Right forelimb (tissue), 1 donor: ENCODE measurements around the gene GABPA.
"Not testable (repeated sequence)": the region's sequence is repeated elsewhere in the genome, so short reads cannot be mapped to it uniquely, and the experiment has no call there.

Experiments
- DNase-seq: peaks from one replicate; pipeline ENCODE4 v3.0.0-alpha.2; 2018

GABPA gene

DNA sequence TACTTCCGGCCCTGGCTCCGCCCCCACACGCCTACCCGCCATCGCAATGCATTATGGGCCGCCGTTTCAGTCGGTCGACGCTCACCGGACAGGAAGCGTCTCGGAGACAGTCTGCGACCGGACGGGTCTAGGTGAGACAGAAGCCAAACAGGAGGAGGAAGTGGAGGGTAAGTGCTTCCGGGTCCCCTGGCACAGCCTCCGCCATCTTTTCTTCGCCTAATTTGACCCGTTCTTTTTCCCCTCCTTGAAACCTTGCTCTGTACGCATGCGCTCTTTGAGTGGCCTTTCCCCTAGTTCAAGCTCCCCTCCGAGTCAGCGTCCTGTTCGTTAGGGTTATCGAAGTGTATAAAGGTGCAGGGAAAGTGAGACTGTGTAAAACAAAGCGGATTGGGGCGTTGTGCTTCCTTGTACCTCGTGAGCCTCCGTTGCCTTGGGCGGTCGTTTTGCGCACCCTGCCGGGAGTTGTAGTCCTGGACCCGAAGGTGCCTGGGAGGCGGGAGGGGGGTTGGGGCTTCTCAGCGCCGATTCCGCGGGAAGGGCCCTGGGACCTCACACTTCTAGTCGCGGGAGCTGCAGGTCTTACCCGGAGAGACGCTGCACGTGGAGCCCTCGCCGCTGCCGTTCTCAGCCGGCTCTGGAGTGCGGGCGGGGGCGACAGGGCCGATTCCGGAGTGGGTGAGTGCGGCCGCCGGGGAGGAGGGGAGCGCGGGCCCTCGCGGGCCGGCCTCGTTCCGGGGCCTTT, at the start of gene GABPA, which contains the start of gene ATP5PF:
GABPA (plus strand) TSS at position 69 of the 742 bp plus-strand sequence. CDS start 6,627 bp downstream, outside the sequence.
ATP5PF (minus strand) TSS at position 1 of the 742 bp plus-strand sequence. CDS start 5,110 bp downstream, outside the sequence.
- DNase-seq = peak; percentile 96

- no peak for DNase-seq
Measured at GRCh38 chr21:25687787-25688186, 47.0 kb upstream of the GABPA start.

DNA sequence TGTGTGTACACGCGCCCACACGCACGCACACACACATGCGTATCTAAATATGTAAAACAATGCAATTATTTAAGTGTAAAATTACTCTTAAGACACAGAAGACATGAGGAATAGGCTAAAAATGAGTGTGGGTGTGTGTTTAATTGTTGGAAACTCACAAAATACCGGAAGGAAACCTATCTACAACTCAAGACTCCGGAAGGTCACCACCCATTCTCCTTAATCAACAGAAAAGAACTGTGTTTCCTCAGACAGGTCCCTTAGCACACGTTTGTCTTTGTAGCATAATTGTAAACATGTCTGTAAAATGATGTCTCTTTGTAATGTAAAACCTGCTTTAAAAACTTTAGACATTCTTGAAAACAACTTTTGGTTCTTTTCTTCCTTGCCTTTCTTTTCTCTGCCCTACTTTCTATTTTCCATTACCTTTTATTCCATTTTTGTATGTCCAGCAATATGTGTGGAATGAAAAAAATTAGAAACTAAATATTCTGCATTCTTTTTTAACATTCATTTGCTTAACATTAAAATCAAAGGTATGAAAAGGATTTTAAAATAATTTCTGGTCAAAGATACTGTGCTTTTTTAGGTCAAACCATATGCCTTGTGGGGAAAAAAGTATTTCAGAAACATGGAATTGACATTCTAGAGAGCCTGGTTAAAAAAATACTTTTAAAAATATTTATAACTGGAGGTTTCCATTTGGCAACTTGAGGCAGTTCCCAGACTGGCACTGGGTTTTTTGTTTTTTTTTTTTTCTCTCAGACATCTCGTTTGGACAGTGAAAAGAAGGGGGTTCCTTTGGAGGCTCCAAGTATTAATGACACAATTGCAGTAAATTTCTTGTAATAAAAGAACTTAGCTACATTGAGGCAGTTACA, 46.3 kb upstream of the GABPA start:
- DNase-seq = no peak

DNA sequence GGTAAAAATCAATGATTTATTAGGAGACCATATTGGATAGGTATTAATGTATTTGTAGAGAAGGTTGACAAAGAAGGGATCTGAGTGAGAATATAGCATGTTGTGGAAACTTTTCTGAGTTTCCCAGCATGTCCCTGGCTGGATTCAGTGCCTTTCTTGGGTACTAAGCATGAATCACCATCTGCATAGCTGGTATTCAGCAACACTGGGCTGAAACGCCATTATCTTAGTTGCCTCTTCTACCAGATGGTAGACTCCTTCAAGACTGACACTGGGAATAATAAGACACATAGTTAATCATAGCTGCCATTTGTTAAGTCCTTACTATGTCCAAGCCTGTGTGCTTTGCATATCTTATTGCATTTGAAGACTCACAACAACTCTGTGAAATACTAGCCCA, 45.5 kb upstream of the GABPA start:
- no peak for DNase-seq

- DNase-seq = no peak
Measured at GRCh38 chr21:25691976-25692375, 42.8 kb upstream of the GABPA start.

DNA sequence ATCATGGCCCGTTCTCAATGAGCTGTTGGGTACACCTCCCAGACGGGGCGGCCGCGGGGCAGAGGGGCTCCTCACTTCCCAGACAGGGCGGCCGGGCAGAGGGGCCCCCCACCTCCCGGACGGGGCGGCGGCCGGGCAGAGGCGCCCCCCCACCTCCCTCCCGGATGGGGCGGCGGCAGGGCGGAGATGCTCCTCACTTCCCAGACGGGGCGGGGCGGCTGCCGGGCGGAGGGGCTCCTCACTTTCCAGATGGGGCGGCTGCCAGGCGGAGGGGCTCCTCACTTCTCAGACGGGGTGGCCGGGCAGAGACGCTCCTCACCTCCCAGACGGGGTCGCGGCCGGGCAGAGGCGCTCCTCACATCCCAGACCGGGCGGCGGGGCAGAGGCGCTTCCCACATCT, 39.3 kb upstream of the GABPA start:
- not testable (repeated sequence) for DNase-seq

GRCh38 chr21:25700741-25701140, 34.0 kb upstream of the GABPA start:
- DNase-seq = no peak

DNA sequence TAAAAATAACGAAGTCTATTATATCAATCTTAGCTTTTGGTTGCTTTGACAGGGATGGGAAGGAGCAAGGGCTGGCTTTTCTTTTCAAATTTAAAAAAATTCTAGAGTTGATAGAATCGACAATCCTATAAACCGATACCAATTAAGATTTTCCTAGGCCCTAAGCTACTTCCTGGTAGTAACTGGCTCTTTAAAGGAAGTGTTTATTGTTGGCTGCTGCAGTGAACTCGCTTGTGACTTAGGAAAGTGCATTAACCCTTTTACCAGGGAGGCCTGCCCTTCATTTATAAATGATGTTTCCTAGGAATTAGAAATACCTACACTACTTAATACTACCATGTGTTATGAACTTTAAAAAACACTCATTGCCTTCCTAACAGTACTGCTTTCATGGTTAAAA, 33.2 kb upstream of the GABPA start:
- DNase-seq = no peak

- DNase-seq = peak; percentile 48
Measured at GRCh38 chr21:25708467-25709065, 26.2 kb upstream of the GABPA start.

DNA sequence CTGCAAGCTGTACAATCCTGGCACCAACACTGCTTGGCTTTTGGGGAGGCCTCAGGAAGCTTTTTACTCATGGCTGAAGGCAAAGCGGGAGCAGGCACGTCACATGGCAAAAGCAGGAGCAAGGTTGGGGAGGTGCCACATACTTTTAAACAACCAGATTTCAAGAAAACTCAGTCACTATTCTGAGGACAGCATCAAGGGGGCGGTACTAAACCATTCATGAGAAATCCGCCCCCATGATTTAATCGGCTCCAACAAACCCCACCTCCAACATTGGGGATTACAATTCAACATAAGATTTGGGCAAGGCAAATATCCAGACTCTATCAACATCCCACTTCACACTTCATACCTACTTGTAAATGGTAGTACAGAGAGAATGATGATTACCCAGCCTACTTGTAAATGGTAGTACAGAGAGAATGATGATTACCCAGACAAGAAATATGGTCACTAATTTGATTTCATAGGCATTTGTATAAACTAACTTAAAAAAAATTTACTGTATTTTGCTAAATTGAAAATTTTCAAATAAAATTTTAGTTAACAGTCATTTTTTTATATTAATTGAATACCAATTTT, 25.0 kb upstream of the GABPA start:
- DNase-seq = no peak

- no peak for DNase-seq
Measured at GRCh38 chr21:25710550-25710949, 24.2 kb upstream of the GABPA start.

DNA sequence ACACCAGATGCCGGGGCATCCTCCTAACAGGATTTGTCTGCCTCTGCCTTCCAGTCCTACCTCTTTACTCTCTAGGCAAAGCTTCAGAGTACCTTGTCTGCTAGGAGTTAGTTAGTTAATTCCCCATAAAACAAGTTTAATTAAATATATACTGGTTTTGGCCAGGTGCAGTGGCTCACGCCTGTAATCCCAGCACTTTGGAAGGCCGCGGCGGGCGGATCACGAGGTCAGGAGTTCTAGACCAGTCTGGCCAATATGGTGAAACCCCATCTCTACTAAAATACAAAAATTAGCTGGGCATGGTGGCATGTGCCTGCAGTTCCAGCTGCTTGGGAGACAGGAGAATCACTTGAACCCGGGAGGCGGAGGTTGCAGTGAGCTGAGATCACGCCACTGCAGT, 20.7 kb upstream of the GABPA start:
- not testable (repeated sequence) for DNase-seq

DNA sequence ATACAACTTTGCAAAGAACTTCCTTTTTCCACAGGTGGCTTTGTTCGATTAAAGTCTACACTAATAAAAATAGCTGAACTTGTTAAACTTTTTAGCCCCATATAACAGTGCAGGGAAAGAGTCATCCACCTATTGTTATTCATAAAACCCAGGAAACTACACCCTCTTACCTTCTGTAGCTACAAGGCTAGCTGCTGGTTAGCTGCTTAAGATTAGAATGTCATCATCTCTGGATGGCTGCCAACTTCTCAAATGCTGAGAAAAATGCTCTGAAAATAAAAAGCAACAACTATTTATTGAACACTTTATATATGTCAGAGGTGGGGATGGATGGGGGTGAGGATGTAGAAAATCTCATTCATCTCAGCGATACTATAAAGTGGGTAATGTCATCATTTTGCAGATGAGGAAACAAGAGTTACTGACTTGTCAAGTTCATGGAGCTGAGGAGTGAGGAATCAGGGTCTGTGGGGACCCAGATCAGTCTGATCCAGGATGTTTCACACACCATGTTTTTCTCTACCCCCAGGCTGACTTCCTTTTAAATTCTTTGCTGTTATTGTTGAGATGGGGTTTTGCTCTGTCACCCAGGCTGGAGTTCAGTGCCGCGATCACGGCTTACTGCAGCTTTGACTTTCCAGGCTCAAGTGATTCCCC, 17.2 kb upstream of the GABPA start:
- no peak for DNase-seq

GRCh38 chr21:25721987-25722386, 12.8 kb upstream of the GABPA start:
- no peak for DNase-seq

DNA sequence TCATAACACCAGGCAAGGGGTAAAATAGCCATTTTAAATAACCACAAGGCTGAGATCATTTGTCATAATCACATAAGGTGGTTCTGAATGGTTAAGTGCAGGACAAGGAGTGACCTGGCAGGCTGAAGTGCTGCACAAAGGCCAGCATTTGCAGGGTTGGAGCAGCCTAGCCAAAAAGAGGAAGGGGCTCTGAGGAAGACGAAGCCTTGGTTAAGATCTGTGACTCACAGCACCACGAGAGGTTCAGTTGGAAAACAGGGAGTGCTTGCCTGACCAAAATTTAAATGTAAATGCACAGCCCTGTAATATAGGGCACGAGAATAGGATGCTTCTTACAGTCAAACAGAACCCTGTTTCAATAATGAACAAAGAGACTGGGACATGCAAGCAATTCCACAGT, 12.1 kb upstream of the GABPA start:
- DNase-seq = no peak

- no peak for DNase-seq
Measured at GRCh38 chr21:25732091-25732760, 2.5 kb upstream of the GABPA start.

- DNase-seq = no peak
Measured at GRCh38 chr21:25733859-25734653, 716 bp upstream of the GABPA start.

- no peak for DNase-seq
Measured at GRCh38 chr21:25734654-25734903, 193 bp upstream of the GABPA start.

GRCh38 chr21:25735646-25736597, 1.1 kb downstream of the GABPA start:
- peak; percentile 92 for DNase-seq

DNA sequence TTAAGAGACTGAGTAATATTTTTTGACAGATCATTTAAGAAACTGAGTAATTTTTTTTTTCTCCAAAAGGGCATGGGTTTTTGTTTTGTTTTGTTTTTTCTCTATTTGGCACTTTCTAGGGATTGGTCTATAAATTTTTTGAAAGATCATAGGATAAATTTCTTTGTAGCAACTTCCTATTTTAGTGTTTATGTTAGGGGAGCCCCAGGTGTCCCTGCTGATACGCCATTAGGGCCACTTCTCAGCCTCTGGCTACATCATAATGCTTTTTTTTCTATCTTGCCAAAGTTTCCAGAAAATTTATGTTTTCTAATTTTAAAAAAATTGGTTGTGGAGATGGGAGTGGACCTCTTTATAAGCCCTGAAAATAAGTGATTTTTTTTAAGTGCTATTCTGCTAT, 2.6 kb downstream of the GABPA start:
- no peak for DNase-seq
